Ishikawa (cell line): ENCODE data around the gene CMPK1.

Experiments
- CEBPB ChIP-seq: IDR thresholded peaks from 2 replicates; pipeline ENCODE4 v1.6.1; 2012
- CREB1 ChIP-seq: IDR thresholded peaks from 2 replicates; pipeline ENCODE4 v1.6.1; 2012; ENCODE audit warnings: low read depth
- EGR1 ChIP-seq: IDR thresholded peaks from 2 replicates; pipeline ENCODE4 v1.6.1; 2012
- EP300 ChIP-seq: IDR thresholded peaks from 2 replicates; pipeline ENCODE4 v1.6.1; 2012; ENCODE audit warnings: borderline replicate concordance
- FOXM1 ChIP-seq: IDR thresholded peaks from 2 replicates; pipeline ENCODE4 v1.6.1; 2012; ENCODE audit warnings: low read depth, borderline replicate concordance
- MAX ChIP-seq: IDR thresholded peaks from 2 replicates; pipeline ENCODE4 v1.6.1; 2012
- NFIC ChIP-seq: IDR thresholded peaks from 2 replicates; pipeline ENCODE4 v1.6.1; 2012
- RAD21 ChIP-seq: IDR thresholded peaks from 2 replicates; pipeline ENCODE4 v1.6.1; 2012; ENCODE audit warnings: low read depth
- REST ChIP-seq: IDR thresholded peaks from 2 replicates; pipeline ENCODE4 v1.6.1; 2012; ENCODE audit warnings: low read depth, mild to moderate bottlenecking
- TAF1 ChIP-seq: IDR thresholded peaks from 2 replicates; pipeline ENCODE4 v1.6.1; 2012; ENCODE audit warnings: low read depth, mild to moderate bottlenecking
- TCF12 ChIP-seq: IDR thresholded peaks from 2 replicates; pipeline ENCODE4 v1.6.1; 2012; ENCODE audit warnings: low read depth
- TEAD4 ChIP-seq: IDR thresholded peaks from 2 replicates; pipeline ENCODE4 v1.6.1; 2012
- USF1 ChIP-seq: IDR thresholded peaks from 2 replicates; pipeline ENCODE4 v1.6.1; 2012
- YY1 ChIP-seq: IDR thresholded peaks from 2 replicates; pipeline ENCODE4 v1.6.1; 2012; ENCODE audit warnings: low read depth
- ZBTB7A ChIP-seq: IDR thresholded peaks from 2 replicates; pipeline ENCODE4 v1.6.1; 2012; ENCODE audit warnings: low read depth

The CMPK1 gene

GRCh38 chr1:47412437-47412836 is 78.8 kb downstream of the CMPK1 start:
- TF ChIP-seq REST (no peak), MAX (no peak), CEBPB (no peak), YY1 (no peak), TEAD4 (no peak), USF1 (no peak), EP300 (no peak), NFIC (no peak), ZBTB7A (no peak), TCF12 (no peak), TAF1 (no peak), EGR1 (no peak), RAD21 (no peak), CREB1 (no peak), FOXM1 (no peak)

- no peak for TF ChIP-seq CREB1
- no peak for TF ChIP-seq FOXM1
- TF ChIP-seq USF1, result no peak
- TF ChIP-seq EGR1, result no peak
- TF ChIP-seq RAD21, result no peak
- no peak for TF ChIP-seq CEBPB
- no peak for TF ChIP-seq TCF12
- no peak for TF ChIP-seq TEAD4
- no peak for TF ChIP-seq YY1
- TF ChIP-seq TAF1, result no peak
- no peak for TF ChIP-seq REST
- no peak for TF ChIP-seq ZBTB7A
- no peak for TF ChIP-seq MAX
- no peak for TF ChIP-seq EP300
- TF ChIP-seq NFIC, result no peak
Observed at GRCh38 chr1:47415728-47416318, 82.2 kb downstream of the CMPK1 start, which contains the start of gene FOXE3. Gene FOXE3 (plus strand): TSS chr1:47416285. CDS start chr1:47416316, 31 bp downstream.

- TF ChIP-seq EP300 (no peak), NFIC (no peak), CREB1 (no peak), TAF1 (no peak), USF1 (no peak)
Observed at GRCh38 chr1:47416319-47417169, 83.0 kb downstream of the CMPK1 start.

GRCh38 chr1:47417170-47418044 is 83.8 kb downstream of the CMPK1 start:
- TF ChIP-seq TEAD4, result no peak
- no peak for TF ChIP-seq FOXM1
- no peak for TF ChIP-seq ZBTB7A
- no peak for TF ChIP-seq REST
- no peak for TF ChIP-seq CEBPB
- TF ChIP-seq TCF12, result no peak
- no peak for TF ChIP-seq CREB1
- no peak for TF ChIP-seq YY1
- TF ChIP-seq MAX, result no peak
- TF ChIP-seq RAD21, result no peak
- TF ChIP-seq EP300, result no peak
- TF ChIP-seq TAF1, result no peak
- TF ChIP-seq EGR1, result no peak
- no peak for TF ChIP-seq USF1
- TF ChIP-seq NFIC, result no peak
